H9 (cell line): ENCODE measurements around the gene UNC93A. TPM values are rescaled to one million over a fixed set of nuclear protein-coding genes. Genes with fewer than 3 reads are reported as not detected.

Experiments used
- DNase-seq: peaks from one replicate; pipeline ENCODE4 v3.0.0-alpha.2; 2017
- H2AFZ ChIP-seq: one replicate; pipeline ENCODE4 v1.6.1; 2013; ENCODE audit warnings: mild to moderate bottlenecking, low read length, control low read depth, moderate library complexity
- H2AK5ac ChIP-seq: 2 replicates; pipeline ENCODE4 v1.6.1; 2013; ENCODE audit warnings: low read length, control low read depth, mixed read lengths; ENCODE audit not compliant: insufficient read length
- H2BK120ac ChIP-seq: one replicate; pipeline ENCODE4 v1.6.1; 2013; ENCODE audit warnings: low read depth, mild to moderate bottlenecking, low read length, control low read depth, inconsistent platforms; ENCODE audit not compliant: poor library complexity, severe bottlenecking
- H2BK12ac ChIP-seq: 2 replicates; pipeline ENCODE4 v1.6.1; 2013; ENCODE audit warnings: low read length, control low read depth, mixed read lengths, low read depth; ENCODE audit not compliant: insufficient read length
- H2BK15ac ChIP-seq: 2 replicates; pipeline ENCODE4 v1.6.1; 2013; ENCODE audit warnings: low read depth, low read length, control low read depth
- H2BK20ac ChIP-seq: one replicate; pipeline ENCODE4 v1.6.1; 2013; ENCODE audit warnings: low read depth, mild to moderate bottlenecking, low read length, control low read depth, inconsistent platforms; ENCODE audit not compliant: poor library complexity, severe bottlenecking
- H2BK5ac ChIP-seq: 2 replicates; pipeline ENCODE4 v1.6.1; 2013; ENCODE audit warnings: low read length, control low read depth, mixed read lengths; ENCODE audit not compliant: insufficient read length
- H3K14ac ChIP-seq: 2 replicates; pipeline ENCODE4 v1.6.1; 2013; ENCODE audit warnings: low read length, control low read depth; ENCODE audit not compliant: insufficient read depth
- H3K18ac ChIP-seq: 2 replicates; pipeline ENCODE4 v1.6.1; 2013; ENCODE audit warnings: low read depth, mild to moderate bottlenecking, mixed read lengths, low read length, control low read depth; ENCODE audit not compliant: insufficient read length
- H3K23ac ChIP-seq: 2 replicates; pipeline ENCODE4 v1.6.1; 2013; ENCODE audit warnings: low read length, control low read depth, mixed read lengths, low read depth; ENCODE audit not compliant: insufficient read length
- H3K23me2 ChIP-seq: 2 replicates; pipeline ENCODE4 v1.6.1; 2013; ENCODE audit warnings: low read depth, mild to moderate bottlenecking, mixed read lengths, low read length, control low read depth; ENCODE audit not compliant: insufficient read length, poor library complexity, severe bottlenecking
- H3K27ac ChIP-seq: 2 replicates; pipeline ENCODE4 v1.5.1; 2013; ENCODE audit warnings: low read length, control low read depth, mixed read lengths, low read depth; ENCODE audit not compliant: insufficient read length
- H3K27me3 ChIP-seq: 2 replicates; pipeline ENCODE4 v1.6.1; 2013; ENCODE audit warnings: low read length, control low read depth, inconsistent platforms; ENCODE audit not compliant: insufficient read depth
- H3K4ac ChIP-seq: 2 replicates; pipeline ENCODE4 v1.6.1; 2013; ENCODE audit warnings: low read depth, mild to moderate bottlenecking, control low read depth, inconsistent platforms, low read length, moderate library complexity
- H3K4me1 ChIP-seq: 2 replicates; pipeline ENCODE4 v1.6.1; 2013; ENCODE audit warnings: low read length, control low read depth, inconsistent platforms; ENCODE audit not compliant: insufficient read depth
- H3K4me2 ChIP-seq: 2 replicates; pipeline ENCODE4 v1.6.1; 2013; ENCODE audit warnings: low read length, control low read depth, mixed read lengths; ENCODE audit not compliant: insufficient read length, insufficient read depth
- H3K56ac ChIP-seq: 2 replicates; pipeline ENCODE4 v1.6.1; 2013; ENCODE audit warnings: low read depth, mild to moderate bottlenecking, mixed read lengths, low read length, control low read depth; ENCODE audit not compliant: insufficient read length
- H3K79me1 ChIP-seq: 2 replicates; pipeline ENCODE4 v1.6.1; 2013; ENCODE audit warnings: low read depth, mild to moderate bottlenecking, moderate library complexity, low read length, control low read depth, inconsistent platforms; ENCODE audit not compliant: insufficient read depth, poor library complexity, severe bottlenecking
- H3K79me2 ChIP-seq: 2 replicates; pipeline ENCODE4 v1.6.1; 2013; ENCODE audit warnings: low read length, control low read depth, inconsistent platforms; ENCODE audit not compliant: insufficient read depth
- H3K9ac ChIP-seq: 2 replicates; pipeline ENCODE4 v1.6.1; 2013; ENCODE audit warnings: low read length, control low read depth, mixed read lengths; ENCODE audit not compliant: insufficient read length; ENCODE audit errors: extremely low read depth
- H3K9me3 ChIP-seq: one replicate; pipeline ENCODE4 v1.6.1; 2013; ENCODE audit warnings: low read depth, low read length, inconsistent platforms; ENCODE audit not compliant: control insufficient read depth
- H3T11ph ChIP-seq: one replicate; pipeline ENCODE4 v1.6.1; 2013; ENCODE audit warnings: mild to moderate bottlenecking, low read length, control low read depth, inconsistent platforms
- H4K20me1 ChIP-seq: one replicate; pipeline ENCODE4 v1.6.1; 2013; ENCODE audit not compliant: control insufficient read depth, insufficient read length, insufficient read depth
- H4K5ac ChIP-seq: 2 replicates; pipeline ENCODE4 v1.6.1; 2013; ENCODE audit warnings: low read depth, mild to moderate bottlenecking, mixed read lengths, low read length, control low read depth; ENCODE audit not compliant: insufficient read length
- H4K8ac ChIP-seq: replicated peaks from 2 replicates; pipeline ENCODE4 v1.6.1; 2013; ENCODE audit warnings: low read length, control low read depth, mixed read lengths, low read depth; ENCODE audit not compliant: insufficient read length
- H4K91ac ChIP-seq: 2 replicates; pipeline ENCODE4 v1.6.1; 2013; ENCODE audit warnings: low read depth, mild to moderate bottlenecking, moderate library complexity, mixed read lengths, low read length, control low read depth; ENCODE audit not compliant: insufficient read length
- H3K27ac Mint-ChIP-seq, 3 experiments: 2 replicates in 2 of 3; 3 replicates in 1 of 3; pipeline ENCODE4 v1.8.0; 2020 to 2021; ENCODE audit warnings: mixed read lengths in 3 of 3, mild to moderate bottlenecking in 1 of 3, moderate library complexity in 1 of 3
- H3K27me3 Mint-ChIP-seq: 2 replicates; pipeline ENCODE4 v1.8.0; 2021; ENCODE audit warnings: low read depth, mild to moderate bottlenecking, moderate library complexity, mixed read lengths
- H3K36me3 Mint-ChIP-seq, 3 experiments: 2 replicates in 2 of 3; 3 replicates in 1 of 3; pipeline ENCODE4 v1.8.0; 2020 to 2021; ENCODE audit warnings: low read depth in 3 of 3, mixed read lengths in 3 of 3; ENCODE audit not compliant: insufficient read depth in 1 of 3
- H3K4me1 Mint-ChIP-seq, 2 experiments: 2 replicates each; pipeline ENCODE4 v1.8.0; 2020; ENCODE audit warnings: mixed read lengths in 2 of 2
- H3K4me3 Mint-ChIP-seq, 2 experiments: 2 replicates in 1 of 2; 3 replicates in 1 of 2; pipeline ENCODE4 v1.8.0; 2020 to 2021; ENCODE audit warnings: mild to moderate bottlenecking in 2 of 2, mixed read lengths in 2 of 2, moderate library complexity in 1 of 2
- H3K9me3 Mint-ChIP-seq, 2 experiments: 2 replicates in 1 of 2; 3 replicates in 1 of 2; pipeline ENCODE4 v1.8.0; 2020; ENCODE audit warnings: mild to moderate bottlenecking in 2 of 2, mixed read lengths in 2 of 2, moderate library complexity in 1 of 2
- CTCF ChIP-seq: fragments of 200-600 bp; sonication (generic); conservative IDR thresholded peaks from 3 replicates; pipeline ENCODE4 v1.8.0; 2021; ENCODE audit warnings: antibody characterized with exemption, mild to moderate bottlenecking
- WGBS: extraction: QIAGEN DNeasy Blood & Tissue Kit; methylation state at CpG from one replicate; pipeline ENCODE4 v1.1.7; 2013; ENCODE audit warnings: missing lambda C conversion rate, low lambda C conversion rate, mixed read lengths; ENCODE audit not compliant: insufficient read length; ENCODE audit errors: extremely low coverage; 5-methylcytosine and 5-hydroxymethylcytosine counted together
- total RNA-seq: library from RNA; stranded (reverse); gene quantifications from 2 replicates; pipeline ENCODE4 v1.2.1, GENCODE V29; 2021

The UNC93A gene
- total RNA-seq, 1 experiment from 2014 or later, result 0.70 TPM

DNA sequence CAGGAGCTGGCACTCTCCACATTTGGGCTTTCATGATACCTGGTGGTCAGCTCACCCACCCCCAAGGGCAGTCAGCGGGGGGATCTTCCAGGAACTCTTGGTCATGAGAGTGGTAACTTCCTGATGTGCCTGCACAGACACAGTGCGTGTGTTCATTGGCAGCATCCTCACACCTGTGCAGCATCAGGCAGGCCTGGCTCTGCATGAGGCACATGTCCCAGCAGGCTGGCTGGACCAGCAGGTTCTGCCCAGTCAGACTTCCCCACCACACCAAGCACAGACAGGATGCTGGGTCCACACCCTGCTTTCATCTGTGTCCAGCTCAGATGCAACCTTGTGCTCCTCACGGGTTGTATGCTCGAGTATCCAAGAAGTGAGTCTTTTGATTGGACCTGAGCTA is 15.7 kb upstream of the UNC93A start:
- Histone ChIP-seq H3K4me2 (no peak overlapping the region), H3K4ac (no peak overlapping the region), H3K18ac (no peak overlapping the region), H3K27me3 (no peaks in the 10 kb centered on the region), H2BK12ac (no peak overlapping the region), H3K9ac (no peak overlapping the region), H4K5ac (no peak overlapping the region), H3K4me1 (peaks cover 7% of the 10 kb centered on the region; the same call in 1 of the 2 replicates), H4K8ac (no peak overlapping the region), H2BK5ac (no peak overlapping the region), H3K9me3 (no peaks in the 10 kb centered on the region), H4K91ac (no peak overlapping the region), H2AK5ac (no peak overlapping the region), H2AFZ (no peak overlapping the region), H2BK15ac (no peak overlapping the region), H2BK120ac (no peak overlapping the region), H3K23me2 (no peaks in the 10 kb centered on the region), H3K56ac (no peak overlapping the region), H3K27ac (no peak overlapping the region), H4K20me1 (no peaks in the 10 kb centered on the region), H3K23ac (no peak overlapping the region), H2BK20ac (no peak overlapping the region), H3T11ph (no peak overlapping the region), H3K14ac (no peak overlapping the region; the same call in 1 of the 2 replicates), H3K79me1 (no peaks in the 10 kb centered on the region), H3K79me2 (no peaks in the 10 kb centered on the region)
- no peaks in the 10 kb centered on the region; a peak in 2 of 5 replicates for H3K9me3 Mint-ChIP-seq
- no peak overlapping the region for H3K4me3 Mint-ChIP-seq
- no peaks in the 10 kb centered on the region for H3K36me3 Mint-ChIP-seq
- no peak overlapping the region for H3K27ac Mint-ChIP-seq
- H3K4me1 Mint-ChIP-seq, result peaks cover 35 to 39% of the 10 kb centered on the region in 2 experiments
- no CpG with 5 or more reads among the region's 4 CpGs for WGBS
- H3K27me3 Mint-ChIP-seq, result peaks cover 18% of the 10 kb centered on the region
- TF ChIP-seq CTCF, result no peak
- no peak for DNase-seq
